SK-N-SH treated with all-trans-retinoic acid at 6 μM for 48 hours (cell line): Measurements from ENCODE around the gene PDE4B.
"Not testable (repeated sequence)": the region's sequence is repeated elsewhere in the genome, so short reads cannot be mapped to it uniquely, and the experiment has no call there.

ENCODE experiments used
- ATAC-seq: fragments of 200-7000 bp; cut with Tn5 transposase; 3 replicates; pipeline ENCODE4 v1.9.1; 2020; ENCODE audit warnings: mild to moderate bottlenecking, moderate library complexity
- ARNTL ChIP-seq: fragments of 450-650 bp; formaldehyde crosslinking; IDR thresholded peaks from 2 replicates; pipeline ENCODE4 v1.5.0; 2020; ENCODE audit warnings: low read depth, mild to moderate bottlenecking, moderate library complexity, borderline replicate concordance
- BACH2 ChIP-seq: fragments of 250-450 bp; sonication (Bioruptor Pico); IDR thresholded peaks from 2 replicates; pipeline ENCODE4 v1.9.0; 2021; ENCODE audit warnings: mild to moderate bottlenecking, borderline replicate concordance
- CSDC2 ChIP-seq: fragments of 250-450 bp; sonication (Bioruptor Pico); IDR thresholded peaks from 2 replicates; pipeline ENCODE4 v1.5.0; 2020; ENCODE audit warnings: mild to moderate bottlenecking, moderate library complexity
- ESRRG ChIP-seq: fragments of 250-450 bp; sonication (Bioruptor Pico); IDR thresholded peaks from 2 replicates; pipeline ENCODE4 v1.6.1; 2021; ENCODE audit warnings: mild to moderate bottlenecking
- GLIS3 ChIP-seq: fragments of 250-450 bp; sonication (Bioruptor Pico); IDR thresholded peaks from 2 replicates; pipeline ENCODE4 v1.5.0; 2020; ENCODE audit warnings: mild to moderate bottlenecking, moderate library complexity
- ISL1 ChIP-seq: fragments of 250-450 bp; sonication (Bioruptor Pico); IDR thresholded peaks from 2 replicates; pipeline ENCODE4 v2.1.2; 2022; ENCODE audit warnings: mild to moderate bottlenecking, moderate library complexity
- OSR1 ChIP-seq: fragments of 250-450 bp; sonication (Bioruptor Pico); IDR thresholded peaks from 2 replicates; pipeline ENCODE4 v1.8.0; 2022; ENCODE audit warnings: moderate library complexity, mild to moderate bottlenecking, inconsistent platforms
- PPARA ChIP-seq: fragments of 250-450 bp; sonication (Bioruptor Pico); IDR thresholded peaks from 2 replicates; pipeline ENCODE4 v1.5.0; 2020; ENCODE audit warnings: mild to moderate bottlenecking, borderline replicate concordance
- RARB ChIP-seq: fragments of 250-450 bp; sonication (Bioruptor Pico); IDR thresholded peaks from 2 replicates; pipeline ENCODE4 v1.8.0; 2021; ENCODE audit warnings: mild to moderate bottlenecking, moderate library complexity
- TCF4 ChIP-seq: fragments of 250-450 bp; sonication (Bioruptor Pico); IDR thresholded peaks from 2 replicates; pipeline ENCODE4 v1.8.0; 2021; ENCODE audit warnings: mild to moderate bottlenecking, moderate library complexity, borderline replicate concordance
- TOX ChIP-seq: fragments of 250-450 bp; sonication (Bioruptor Pico); IDR thresholded peaks from 2 replicates; pipeline ENCODE4 v1.8.0; 2021; ENCODE audit warnings: mild to moderate bottlenecking, moderate library complexity, borderline replicate concordance
- ZC3H10 ChIP-seq: fragments of 250-450 bp; sonication (Bioruptor Pico); IDR thresholded peaks from 2 replicates; pipeline ENCODE4 v1.5.1; 2021; ENCODE audit warnings: mild to moderate bottlenecking, moderate library complexity
- ZFP3 ChIP-seq: fragments of 250-450 bp; sonication (Bioruptor Pico); IDR thresholded peaks from 2 replicates; pipeline ENCODE4 v1.5.0; 2020; ENCODE audit warnings: mild to moderate bottlenecking, moderate library complexity
- ZFP30 ChIP-seq: fragments of 450-650 bp; formaldehyde crosslinking; IDR thresholded peaks from 2 replicates; pipeline ENCODE4 v1.5.0; 2022; ENCODE audit warnings: mild to moderate bottlenecking, moderate library complexity
- ZNF565 ChIP-seq: fragments of 450-650 bp; formaldehyde crosslinking; conservative IDR thresholded peaks from 2 replicates; pipeline ENCODE4 v1.5.0; 2020; ENCODE audit warnings: low read depth, mild to moderate bottlenecking, moderate library complexity
- ZNF70 ChIP-seq: fragments of 450-650 bp; formaldehyde crosslinking; IDR thresholded peaks from 2 replicates; pipeline ENCODE4 v1.5.0; 2020; ENCODE audit warnings: mild to moderate bottlenecking, moderate library complexity
- ZNF8 ChIP-seq: fragments of 450-650 bp; formaldehyde crosslinking; IDR thresholded peaks from 2 replicates; pipeline ENCODE4 v1.5.0; 2020; ENCODE audit warnings: mild to moderate bottlenecking, moderate library complexity
- TF ChIP-seq, protein P1 (sequence below): fragments of 250-450 bp; sonication (Bioruptor Pico); IDR thresholded peaks from 2 replicates; pipeline ENCODE4 v1.5.1; 2021; ENCODE audit warnings: mild to moderate bottlenecking, moderate library complexity
- TF ChIP-seq, protein P2 (sequence below): fragments of 250-450 bp; sonication (Bioruptor Pico); IDR thresholded peaks from 2 replicates; pipeline ENCODE4 v1.8.0; 2020; ENCODE audit warnings: mild to moderate bottlenecking, moderate library complexity, borderline replicate concordance
- TF ChIP-seq, protein P3 (sequence below): fragments of 250-450 bp; sonication (Bioruptor Pico); IDR thresholded peaks from 2 replicates; pipeline ENCODE4 v1.8.0; 2021; ENCODE audit warnings: low read depth, mild to moderate bottlenecking, moderate library complexity, borderline replicate concordance
- TF ChIP-seq, protein P4 (sequence below): fragments of 250-450 bp; sonication (Bioruptor Pico); IDR thresholded peaks from 2 replicates; pipeline ENCODE4 v1.5.0; 2020; ENCODE audit warnings: mild to moderate bottlenecking, moderate library complexity

Gene PDE4B

DNA sequence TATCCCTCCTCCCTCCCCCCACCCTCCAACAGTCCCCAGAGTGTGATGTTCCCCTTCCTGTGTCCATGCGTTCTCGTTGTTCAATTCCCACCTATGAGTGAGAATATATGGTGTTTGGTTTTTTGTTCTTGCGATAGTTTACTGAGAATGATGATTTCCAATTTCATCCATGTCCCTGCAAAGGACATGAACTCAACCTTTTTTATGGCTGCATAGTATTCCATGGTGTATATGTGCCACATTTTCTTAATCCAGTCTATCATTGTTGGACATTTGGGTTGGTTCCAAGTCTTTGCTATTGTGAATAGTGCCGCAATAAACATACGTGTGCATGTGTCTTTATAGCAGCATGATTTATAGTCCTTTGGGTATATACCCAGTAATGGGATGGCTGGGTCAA, 311.4 kb downstream of the PDE4B start:
- not testable (repeated sequence) for ATAC-seq

DNA sequence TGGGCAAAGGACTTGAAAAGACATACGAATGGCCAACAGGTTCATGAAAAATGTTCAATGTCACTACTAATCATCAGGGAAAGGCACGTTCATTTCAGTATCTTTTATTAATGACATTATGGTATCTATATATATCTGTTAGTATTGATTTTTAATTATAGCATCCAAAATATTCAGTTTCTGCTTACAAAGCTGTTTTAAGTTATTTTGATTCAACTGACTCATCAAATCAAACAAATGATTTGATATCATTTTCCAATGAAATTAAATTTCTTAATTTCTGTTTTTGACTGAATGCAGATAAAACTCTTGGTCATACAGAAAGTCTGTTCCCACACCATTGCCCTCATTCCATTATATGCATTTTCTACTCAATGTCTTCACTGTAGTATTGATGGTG, 315.9 kb downstream of the PDE4B start:
- no peak for TF ChIP-seq ESRRG (CRISPR knock-in tag)
- TF ChIP-seq ZNF565 (CRISPR knock-in tag), result no peak
- TF ChIP-seq GLIS3 (CRISPR knock-in tag), result no peak
- no peak for TF ChIP-seq ZC3H10
- no peak for ATAC-seq

DNA sequence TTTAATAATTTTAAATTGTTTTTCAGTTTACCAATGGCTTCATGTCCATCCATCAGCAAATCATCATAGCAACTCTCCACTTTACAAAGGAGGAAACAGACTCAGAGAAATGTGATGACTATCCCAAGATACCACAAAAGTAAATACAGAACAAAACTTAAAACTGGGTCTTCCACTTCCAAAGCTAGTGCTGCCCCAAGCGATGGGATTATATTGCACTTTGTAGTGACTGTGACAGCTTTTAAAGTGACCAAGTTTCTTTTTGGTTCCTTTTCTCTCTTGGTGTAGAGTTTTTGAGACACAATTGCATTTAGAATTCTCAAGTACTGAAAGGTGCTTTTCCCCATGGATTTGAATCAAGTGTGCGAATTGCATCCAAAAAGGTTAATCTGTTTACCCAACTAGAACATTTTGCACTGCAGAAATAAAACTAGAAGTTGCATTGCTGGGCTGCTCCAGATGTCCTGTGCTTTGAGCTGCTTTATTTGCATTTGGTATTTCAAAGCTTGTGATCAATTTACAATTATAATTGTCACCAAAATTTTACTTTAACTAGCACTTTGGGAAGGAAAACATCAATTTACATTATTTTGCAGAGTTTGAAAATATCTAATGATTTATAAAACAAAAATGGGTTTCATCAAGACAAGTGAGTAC, 320.2 kb downstream of the PDE4B start:
- TF ChIP-seq, protein P1, sequence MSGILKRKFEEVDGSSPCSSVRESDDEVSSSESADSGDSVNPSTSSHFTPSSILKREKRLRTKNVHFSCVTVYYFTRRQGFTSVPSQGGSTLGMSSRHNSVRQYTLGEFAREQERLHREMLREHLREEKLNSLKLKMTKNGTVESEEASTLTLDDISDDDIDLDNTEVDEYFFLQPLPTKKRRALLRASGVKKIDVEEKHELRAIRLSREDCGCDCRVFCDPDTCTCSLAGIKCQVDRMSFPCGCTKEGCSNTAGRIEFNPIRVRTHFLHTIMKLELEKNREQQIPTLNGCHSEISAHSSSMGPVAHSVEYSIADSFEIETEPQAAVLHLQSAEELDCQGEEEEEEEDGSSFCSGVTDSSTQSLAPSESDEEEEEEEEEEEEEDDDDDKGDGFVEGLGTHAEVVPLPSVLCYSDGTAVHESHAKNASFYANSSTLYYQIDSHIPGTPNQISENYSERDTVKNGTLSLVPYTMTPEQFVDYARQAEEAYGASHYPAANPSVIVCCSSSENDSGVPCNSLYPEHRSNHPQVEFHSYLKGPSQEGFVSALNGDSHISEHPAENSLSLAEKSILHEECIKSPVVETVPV, result no peak
- TF ChIP-seq ISL1 (CRISPR knock-in tag) (no peak), ZNF8 (CRISPR knock-in tag) (no peak), ARNTL (no peak), BACH2 (CRISPR knock-in tag) (no peak), ZFP30 (CRISPR knock-in tag) (no peak), OSR1 (no peak), GLIS3 (CRISPR knock-in tag) (no peak), ZNF70 (CRISPR knock-in tag) (no peak), TCF4 (no peak), ESRRG (CRISPR knock-in tag) (no peak), PPARA (CRISPR knock-in tag) (no peak), TOX (CRISPR knock-in tag) (no peak), CSDC2 (no peak), ZFP3 (CRISPR knock-in tag) (no peak), RARB (CRISPR knock-in tag) (no peak), ZC3H10 (no peak)
- TF ChIP-seq, protein P2, sequence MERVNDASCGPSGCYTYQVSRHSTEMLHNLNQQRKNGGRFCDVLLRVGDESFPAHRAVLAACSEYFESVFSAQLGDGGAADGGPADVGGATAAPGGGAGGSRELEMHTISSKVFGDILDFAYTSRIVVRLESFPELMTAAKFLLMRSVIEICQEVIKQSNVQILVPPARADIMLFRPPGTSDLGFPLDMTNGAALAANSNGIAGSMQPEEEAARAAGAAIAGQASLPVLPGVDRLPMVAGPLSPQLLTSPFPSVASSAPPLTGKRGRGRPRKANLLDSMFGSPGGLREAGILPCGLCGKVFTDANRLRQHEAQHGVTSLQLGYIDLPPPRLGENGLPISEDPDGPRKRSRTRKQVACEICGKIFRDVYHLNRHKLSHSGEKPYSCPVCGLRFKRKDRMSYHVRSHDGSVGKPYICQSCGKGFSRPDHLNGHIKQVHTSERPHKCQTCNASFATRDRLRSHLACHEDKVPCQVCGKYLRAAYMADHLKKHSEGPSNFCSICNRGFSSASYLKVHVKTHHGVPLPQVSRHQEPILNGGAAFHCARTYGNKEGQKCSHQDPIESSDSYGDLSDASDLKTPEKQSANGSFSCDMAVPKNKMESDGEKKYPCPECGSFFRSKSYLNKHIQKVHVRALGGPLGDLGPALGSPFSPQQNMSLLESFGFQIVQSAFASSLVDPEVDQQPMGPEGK (CRISPR knock-in tag), result no peak
- TF ChIP-seq, protein P3, sequence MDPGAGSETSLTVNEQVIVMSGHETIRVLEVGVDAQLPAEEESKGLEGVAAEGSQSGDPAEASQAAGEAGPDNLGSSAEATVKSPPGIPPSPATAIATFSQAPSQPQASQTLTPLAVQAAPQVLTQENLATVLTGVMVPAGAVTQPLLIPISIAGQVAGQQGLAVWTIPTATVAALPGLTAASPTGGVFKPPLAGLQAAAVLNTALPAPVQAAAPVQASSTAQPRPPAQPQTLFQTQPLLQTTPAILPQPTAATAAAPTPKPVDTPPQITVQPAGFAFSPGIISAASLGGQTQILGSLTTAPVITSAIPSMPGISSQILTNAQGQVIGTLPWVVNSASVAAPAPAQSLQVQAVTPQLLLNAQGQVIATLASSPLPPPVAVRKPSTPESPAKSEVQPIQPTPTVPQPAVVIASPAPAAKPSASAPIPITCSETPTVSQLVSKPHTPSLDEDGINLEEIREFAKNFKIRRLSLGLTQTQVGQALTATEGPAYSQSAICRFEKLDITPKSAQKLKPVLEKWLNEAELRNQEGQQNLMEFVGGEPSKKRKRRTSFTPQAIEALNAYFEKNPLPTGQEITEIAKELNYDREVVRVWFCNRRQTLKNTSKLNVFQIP (CRISPR knock-in tag), result no peak
- TF ChIP-seq, protein P4, sequence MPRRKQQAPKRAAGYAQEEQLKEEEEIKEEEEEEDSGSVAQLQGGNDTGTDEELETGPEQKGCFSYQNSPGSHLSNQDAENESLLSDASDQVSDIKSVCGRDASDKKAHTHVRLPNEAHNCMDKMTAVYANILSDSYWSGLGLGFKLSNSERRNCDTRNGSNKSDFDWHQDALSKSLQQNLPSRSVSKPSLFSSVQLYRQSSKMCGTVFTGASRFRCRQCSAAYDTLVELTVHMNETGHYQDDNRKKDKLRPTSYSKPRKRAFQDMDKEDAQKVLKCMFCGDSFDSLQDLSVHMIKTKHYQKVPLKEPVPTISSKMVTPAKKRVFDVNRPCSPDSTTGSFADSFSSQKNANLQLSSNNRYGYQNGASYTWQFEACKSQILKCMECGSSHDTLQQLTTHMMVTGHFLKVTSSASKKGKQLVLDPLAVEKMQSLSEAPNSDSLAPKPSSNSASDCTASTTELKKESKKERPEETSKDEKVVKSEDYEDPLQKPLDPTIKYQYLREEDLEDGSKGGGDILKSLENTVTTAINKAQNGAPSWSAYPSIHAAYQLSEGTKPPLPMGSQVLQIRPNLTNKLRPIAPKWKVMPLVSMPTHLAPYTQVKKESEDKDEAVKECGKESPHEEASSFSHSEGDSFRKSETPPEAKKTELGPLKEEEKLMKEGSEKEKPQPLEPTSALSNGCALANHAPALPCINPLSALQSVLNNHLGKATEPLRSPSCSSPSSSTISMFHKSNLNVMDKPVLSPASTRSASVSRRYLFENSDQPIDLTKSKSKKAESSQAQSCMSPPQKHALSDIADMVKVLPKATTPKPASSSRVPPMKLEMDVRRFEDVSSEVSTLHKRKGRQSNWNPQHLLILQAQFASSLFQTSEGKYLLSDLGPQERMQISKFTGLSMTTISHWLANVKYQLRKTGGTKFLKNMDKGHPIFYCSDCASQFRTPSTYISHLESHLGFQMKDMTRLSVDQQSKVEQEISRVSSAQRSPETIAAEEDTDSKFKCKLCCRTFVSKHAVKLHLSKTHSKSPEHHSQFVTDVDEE (CRISPR knock-in tag), result no peak
- no peak for ATAC-seq

DNA sequence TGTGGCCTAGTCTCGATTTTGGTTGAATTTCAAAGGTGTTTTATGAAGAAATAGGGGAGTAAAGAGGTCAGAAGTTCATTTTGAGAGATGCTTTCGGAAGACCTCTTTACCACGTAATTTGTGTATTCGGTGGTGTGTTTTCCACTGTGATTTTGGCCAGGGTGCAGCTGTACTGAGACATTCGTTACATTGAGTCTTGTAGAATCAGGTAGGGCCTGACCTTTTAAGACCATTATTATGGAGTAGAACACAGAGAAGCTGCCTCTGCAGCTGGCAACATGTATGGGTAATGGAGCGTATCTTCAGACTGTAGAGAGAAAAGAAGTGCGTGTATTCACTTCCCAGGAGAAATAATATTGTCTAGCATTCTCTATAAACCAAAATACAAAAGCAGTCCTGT, 326.5 kb downstream of the PDE4B start:
- no peak for ATAC-seq
- TF ChIP-seq TOX (CRISPR knock-in tag) (no peak), ZNF565 (CRISPR knock-in tag) (no peak), ZNF70 (CRISPR knock-in tag) (no peak), BACH2 (CRISPR knock-in tag) (no peak), OSR1 (no peak)
